Measurements from ENCODE around the gene MUC4.

DNA sequence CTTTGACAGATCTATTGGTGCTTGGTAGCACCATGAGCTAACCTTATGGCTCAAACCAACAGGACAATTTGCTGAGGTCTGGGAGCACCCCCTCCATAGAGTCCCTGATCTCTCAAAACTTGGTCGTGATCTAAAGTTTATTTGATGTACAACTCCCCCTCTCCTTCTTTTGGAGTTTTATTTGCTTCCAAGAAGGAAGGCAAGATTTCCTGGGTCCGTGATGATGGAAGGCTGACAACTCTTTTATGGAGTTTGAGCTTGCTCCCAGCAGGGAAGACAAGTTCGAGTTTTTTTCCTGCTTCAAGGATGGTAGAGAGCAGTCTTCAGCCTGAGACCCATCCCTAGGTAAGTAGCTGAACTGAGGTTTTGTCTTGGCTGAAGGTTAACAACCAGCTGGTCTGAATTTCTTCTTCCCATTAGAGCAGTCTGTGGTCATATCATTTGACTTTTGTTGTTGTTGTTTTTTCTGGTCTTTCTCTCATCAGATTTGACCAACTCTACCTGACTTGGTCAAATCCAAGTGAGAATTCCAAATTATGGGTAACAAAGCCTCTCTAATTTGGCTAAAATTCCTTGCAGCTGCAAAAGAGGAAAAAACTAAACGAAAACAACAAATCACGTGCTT, 93.8 kb downstream of the MUC4 start:
- TF ChIP-seq REST (IDR thresholded peaks at IDR 0.05; ENCODE audit: insufficient replicate concordance, low read depth) = no peak
- TF ChIP-seq CTCF (IDR thresholded peaks at IDR 0.05; ENCODE audit: insufficient read depth, low read length) = no peak
- TF ChIP-seq POLR2AphosphoS5 (IDR thresholded peaks at IDR 0.05; ENCODE audit: low read depth) = no peak
- no peak for TF ChIP-seq SPI1 (IDR thresholded peaks at IDR 0.05; ENCODE audit: borderline replicate concordance, low read depth)
- no peak for TF ChIP-seq GABPA (IDR thresholded peaks at IDR 0.05; ENCODE audit: low read depth)
